NCI-H2227 (cell line): ENCODE measurements around the gene UHRF2.
A peak's percentile ranks its signal among the peaks of the same experiment; 100 is the strongest.
"Not testable (repeated sequence)": the region's sequence is repeated elsewhere in the genome, so short reads cannot be mapped to it uniquely, and the experiment has no call there.

ENCODE experiments used
- DNase-seq: peaks from one replicate; lab custom pipeline; 2025; ENCODE audit not compliant: unreplicated experiment; lab: John Stamatoyannopoulos, UW

Gene UHRF2, protein sequence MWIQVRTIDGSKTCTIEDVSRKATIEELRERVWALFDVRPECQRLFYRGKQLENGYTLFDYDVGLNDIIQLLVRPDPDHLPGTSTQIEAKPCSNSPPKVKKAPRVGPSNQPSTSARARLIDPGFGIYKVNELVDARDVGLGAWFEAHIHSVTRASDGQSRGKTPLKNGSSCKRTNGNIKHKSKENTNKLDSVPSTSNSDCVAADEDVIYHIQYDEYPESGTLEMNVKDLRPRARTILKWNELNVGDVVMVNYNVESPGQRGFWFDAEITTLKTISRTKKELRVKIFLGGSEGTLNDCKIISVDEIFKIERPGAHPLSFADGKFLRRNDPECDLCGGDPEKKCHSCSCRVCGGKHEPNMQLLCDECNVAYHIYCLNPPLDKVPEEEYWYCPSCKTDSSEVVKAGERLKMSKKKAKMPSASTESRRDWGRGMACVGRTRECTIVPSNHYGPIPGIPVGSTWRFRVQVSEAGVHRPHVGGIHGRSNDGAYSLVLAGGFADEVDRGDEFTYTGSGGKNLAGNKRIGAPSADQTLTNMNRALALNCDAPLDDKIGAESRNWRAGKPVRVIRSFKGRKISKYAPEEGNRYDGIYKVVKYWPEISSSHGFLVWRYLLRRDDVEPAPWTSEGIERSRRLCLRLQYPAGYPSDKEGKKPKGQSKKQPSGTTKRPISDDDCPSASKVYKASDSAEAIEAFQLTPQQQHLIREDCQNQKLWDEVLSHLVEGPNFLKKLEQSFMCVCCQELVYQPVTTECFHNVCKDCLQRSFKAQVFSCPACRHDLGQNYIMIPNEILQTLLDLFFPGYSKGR

DNA sequence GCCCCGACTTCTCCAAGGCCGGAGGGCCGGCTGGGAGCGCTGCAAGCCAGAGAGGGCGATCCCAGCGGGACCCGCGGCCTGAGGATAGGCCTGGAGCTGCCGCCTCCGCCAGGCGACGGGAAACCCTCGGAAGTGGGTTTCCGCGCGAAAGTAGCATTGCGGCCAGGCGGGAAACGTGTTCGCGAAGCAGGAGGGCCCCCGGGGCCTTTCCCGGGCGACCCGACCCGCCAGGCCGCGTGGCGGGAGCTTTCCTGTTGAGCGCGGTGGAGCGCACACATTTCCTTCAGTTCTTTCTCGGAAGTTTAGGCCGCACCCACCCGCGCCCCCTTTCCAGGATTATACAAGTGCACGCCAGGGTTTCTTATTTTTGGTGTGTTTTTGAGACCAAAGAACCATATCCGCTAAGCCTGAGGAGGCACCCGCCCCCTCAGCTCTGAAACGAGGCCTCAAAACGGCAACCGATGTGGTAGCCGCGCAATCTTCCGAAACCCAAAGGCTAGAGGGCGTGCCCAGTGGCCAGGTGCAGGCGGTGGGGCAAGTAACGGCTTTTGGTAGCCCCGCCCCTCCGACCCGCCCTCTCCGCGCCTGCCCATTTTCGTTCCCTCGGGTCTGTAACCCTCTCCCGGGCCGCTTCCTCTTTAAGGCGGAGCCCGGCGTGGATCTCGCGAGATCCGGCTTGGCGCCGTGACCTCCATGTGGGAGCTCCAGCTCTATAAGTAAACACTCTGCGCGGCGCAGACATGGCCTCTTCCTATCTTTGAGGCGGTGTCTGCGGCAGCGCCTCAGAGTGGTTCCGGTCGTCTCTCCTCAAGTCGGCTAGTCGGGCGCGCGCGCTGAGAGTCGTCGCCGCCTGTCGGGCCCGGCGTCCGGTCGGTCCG is at the start of gene UHRF2:
Gene UHRF2 (plus strand): TSS at position 713 of the 878 bp plus-strand sequence. CDS start 292 bp downstream, outside the sequence.
- peak; percentile 98 for DNase-seq

DNA sequence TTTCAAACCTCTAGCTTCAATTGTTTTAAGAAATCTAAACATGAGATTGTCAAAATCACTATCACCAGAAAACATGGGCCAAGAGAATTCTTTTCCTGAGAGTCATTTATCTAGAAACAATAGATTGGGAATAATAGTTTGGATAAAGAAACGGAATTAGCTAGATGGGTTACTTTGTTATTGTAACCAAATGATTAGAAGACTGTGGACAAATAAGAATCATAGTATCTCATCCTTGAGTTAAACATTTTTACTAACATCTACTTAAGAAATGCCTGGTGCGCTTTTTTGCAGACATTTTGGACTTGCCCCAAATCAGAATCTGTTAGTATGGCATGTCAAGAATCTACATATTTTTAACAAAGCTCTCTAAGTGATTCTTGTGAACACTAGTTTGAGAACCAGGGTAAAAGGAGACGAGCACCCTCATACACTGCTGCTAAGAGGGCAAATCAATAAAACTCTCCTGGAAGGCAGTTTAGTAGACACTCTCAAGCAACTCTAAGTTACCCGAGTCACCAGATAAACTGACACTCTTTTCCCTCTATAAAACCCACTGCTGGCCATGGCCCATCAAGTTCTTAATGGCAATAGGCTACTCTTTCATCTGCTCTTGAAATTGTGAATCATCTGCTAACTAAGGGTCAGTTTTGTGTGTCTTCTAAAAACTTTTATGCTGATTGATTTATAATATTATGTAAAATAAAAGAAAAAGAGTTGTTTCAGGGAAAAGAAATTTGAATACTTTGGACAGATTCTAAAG is 45.7 kb upstream of the UHRF2 start:
- no peak for DNase-seq

DNA sequence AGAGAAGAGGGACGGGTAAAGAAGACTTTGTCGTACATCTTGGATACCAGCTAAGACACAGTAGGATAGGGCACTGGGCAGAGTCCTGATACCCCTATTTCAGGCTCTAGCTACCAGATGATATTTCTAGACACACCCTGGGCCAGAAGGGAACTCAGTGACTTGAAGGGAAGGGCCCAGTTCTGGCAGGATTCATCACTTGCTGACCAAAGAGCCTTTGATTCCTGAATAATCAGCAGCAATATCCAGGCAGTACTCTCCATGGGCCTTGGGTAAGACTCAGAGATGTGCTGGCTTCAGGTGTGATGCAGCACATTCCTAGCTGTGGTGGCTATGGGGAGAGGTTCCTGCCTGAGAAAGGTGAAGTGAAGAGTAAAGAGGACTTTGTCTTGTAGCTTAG is 44.2 kb upstream of the UHRF2 start:
- DNase-seq, result no peak

DNA sequence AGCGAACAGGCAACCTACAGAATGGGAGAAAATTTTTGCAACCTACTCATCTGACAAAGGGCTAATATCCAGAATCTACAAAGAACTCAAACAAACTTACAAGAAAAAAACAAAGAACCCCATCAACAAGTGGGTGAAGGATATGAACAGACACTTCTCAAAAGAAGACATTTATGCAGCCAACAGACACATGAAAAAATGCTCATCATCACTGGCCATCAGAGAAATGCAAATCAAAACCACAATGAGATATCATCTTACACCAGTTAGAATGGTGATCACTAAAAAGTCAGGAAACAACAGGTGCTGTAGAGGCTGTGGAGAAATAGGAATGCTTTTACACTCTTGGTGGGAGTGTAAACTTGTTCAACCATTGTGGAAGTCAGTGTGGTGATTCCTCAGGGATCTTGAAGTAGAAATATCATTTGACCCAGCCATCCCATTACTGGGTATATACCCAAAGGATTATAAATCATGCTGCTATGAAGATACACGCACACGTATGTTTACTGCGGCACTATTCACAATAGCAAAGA is 31.5 kb upstream of the UHRF2 start:
- not testable (repeated sequence) for DNase-seq

DNA sequence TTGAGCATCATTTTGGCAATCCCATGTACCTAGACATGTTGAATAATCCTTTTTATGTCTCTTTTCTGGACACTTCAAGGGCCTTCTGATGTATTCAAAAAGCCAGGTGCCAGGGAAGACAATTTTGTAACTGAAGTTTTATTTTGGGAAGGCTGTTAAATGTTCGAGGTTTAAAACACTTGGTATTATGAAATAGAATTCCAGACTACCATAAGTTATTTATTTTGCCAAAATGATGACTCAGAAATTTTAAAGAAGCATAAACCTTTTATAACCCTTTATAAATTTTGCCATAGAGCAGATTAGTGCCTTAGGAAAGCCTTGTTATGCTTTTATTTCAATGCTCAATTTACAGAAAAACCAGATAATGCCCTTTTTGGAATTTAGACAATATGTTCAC is 30.3 kb upstream of the UHRF2 start:
- no peak for DNase-seq

DNA sequence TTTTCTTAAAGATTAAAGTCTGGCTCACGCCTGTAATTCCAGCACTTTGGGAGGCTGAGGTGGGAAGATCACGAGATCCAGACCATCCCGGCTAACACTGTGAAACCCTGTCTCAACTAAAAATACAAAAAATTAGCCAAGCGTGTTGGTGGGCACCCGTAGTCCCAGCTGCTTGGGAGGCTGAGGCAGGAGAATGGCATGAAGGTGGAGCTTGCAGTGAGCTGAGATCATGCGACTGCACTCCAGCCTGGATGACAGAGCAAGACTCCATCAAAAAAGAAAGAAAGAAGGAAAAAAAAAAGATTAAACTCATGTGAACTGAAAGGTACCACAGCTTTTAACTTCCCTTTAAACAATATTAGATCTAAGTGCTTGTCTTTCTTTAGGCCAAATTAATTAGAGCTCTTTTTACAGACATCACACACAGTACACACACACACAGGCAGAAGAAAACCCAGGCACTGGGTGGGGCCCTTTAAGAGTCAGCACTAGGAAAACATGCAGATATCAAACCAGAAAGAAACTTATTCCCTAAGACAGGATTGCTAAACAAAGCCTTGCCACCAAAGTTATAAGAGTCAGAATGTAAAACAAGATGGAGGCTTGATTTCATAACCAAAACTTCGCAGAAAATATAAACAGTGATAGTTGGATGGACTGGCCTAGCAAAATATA is 29.3 kb upstream of the UHRF2 start:
- DNase-seq, result no peak

DNA sequence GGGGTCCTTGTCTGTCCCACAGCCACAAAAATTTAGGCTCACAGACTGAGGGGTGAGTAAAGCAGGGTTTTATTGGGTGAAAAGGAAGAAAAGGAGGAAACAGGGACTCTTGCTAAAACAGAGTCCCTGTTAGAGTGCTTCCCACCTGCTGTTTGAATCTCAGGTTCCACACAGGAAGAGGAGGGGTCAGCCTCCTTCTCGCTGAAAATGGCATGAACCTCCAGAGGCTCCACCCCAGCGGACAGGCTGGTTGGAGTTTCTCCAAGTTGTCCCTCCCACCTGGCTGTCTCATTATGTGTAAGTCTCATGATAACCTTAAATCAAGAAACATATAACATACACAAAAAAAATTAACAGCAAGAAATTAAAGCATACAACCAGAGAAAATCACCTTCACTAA is 28.3 kb upstream of the UHRF2 start:
- DNase-seq, result no peak

DNA sequence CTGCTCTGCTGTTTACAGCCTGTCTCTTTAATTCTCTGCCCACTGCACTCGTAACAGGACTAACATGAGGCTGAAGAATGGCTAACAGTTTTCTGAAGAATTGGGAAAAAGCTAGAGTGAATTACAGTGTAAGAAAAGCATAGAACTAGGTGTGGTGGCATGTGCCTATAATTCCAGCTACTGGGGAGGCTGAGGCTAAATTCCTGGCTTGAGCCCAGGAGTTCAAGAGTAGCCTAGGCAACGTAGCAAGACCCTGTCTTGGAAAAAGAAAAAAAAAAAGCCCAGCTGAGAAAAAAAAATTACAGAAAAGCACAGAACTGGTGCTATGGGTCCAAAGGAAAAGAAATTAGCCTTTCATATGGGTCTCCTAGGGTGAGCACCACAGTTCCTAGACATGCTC is 13.9 kb upstream of the UHRF2 start:
- no peak for DNase-seq

DNA sequence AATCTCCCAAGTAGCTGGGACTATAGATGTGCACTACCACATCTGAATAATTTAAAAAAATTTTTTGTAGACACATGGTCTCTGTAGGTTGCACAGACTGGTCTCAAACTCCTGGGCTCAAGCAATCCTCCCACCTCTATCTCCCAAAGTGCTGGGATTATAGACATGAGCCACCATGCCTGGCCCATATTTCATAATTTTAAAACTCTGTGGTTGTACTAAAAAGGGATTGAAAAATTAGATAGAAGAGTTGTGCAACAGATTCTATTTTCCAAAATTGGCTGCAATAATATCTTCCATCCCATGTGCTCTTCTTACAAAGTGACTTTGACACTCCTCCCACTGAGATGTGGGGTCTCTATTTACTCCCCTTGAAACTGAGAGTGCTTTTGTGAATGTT is 7.6 kb upstream of the UHRF2 start:
- no peak for DNase-seq

DNA sequence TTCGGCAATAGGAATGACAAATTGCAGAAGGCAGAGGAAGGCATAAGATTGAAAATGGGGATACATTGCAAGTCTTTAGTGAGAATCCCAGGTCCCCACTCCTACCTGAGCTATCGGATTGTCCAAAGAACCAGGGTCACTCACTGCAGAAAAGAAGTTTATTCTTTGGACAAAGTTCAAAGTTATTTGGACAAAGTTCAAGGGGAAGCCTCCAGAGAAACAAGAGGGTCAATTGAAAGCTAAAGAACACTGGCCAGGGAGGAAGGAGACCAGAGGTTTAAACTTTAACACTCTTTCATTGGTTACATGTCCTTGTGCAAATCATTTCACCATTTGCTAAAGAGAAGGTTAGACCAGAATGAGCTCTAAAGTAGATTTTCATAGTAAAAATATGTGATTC is 5.2 kb upstream of the UHRF2 start:
- no peak for DNase-seq

DNA sequence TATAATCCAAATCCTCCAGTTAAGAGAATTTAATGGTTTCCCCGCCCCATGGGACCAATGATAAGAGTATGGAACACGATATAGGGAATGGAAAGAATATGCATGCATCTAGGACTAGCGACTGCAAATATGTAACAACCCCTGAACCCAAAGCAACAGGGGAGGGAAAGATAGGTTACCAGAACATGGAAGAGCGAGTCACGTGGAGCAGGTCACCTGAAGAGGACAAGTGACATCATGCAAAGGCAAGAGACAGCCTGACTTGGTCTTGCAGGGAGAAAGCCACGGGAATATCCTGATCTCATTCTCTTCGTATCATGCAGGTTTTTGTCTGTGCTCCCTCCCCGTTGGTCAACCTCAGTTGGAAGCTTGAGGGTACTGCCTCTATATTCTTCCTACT is 4.7 kb upstream of the UHRF2 start:
- DNase-seq, result no peak

DNA sequence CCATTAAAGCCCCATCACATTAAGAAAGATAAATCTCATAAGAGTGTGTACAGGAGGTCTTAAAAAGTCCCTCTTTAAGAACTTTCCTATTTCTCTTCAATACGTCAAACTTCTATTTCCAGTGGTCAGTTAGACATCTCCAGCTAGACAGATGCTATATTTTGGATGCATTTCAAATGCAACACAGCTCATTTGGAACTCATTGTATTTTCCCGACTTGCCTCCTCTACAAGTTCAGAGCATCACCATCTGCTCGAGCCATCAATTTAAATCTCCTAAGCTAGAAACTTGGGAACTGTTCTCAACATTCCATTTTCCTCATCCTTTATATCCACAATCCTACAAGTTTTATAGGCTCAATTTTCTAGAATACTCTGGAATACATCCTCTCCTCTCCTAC is 3.2 kb upstream of the UHRF2 start:
- DNase-seq, result no peak

DNA sequence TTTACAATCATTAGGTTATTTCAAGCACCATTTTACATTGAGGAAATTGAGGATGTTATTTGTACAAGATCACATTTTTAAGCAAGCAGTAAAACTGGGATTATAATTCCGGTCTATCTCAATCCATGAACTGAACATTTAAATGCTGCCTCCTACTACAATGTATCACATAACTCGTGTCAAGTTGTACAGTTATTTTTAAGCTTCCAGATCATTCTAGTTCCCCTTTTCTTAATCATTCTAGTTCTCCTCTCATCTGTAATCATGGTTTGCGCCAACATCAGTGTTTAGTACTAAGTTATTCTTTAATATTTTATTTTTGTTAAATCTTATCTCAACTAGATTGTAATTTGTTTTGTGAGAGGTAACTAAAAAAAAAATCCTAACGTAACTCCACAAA is 2.4 kb upstream of the UHRF2 start:
- DNase-seq, result no peak

DNA sequence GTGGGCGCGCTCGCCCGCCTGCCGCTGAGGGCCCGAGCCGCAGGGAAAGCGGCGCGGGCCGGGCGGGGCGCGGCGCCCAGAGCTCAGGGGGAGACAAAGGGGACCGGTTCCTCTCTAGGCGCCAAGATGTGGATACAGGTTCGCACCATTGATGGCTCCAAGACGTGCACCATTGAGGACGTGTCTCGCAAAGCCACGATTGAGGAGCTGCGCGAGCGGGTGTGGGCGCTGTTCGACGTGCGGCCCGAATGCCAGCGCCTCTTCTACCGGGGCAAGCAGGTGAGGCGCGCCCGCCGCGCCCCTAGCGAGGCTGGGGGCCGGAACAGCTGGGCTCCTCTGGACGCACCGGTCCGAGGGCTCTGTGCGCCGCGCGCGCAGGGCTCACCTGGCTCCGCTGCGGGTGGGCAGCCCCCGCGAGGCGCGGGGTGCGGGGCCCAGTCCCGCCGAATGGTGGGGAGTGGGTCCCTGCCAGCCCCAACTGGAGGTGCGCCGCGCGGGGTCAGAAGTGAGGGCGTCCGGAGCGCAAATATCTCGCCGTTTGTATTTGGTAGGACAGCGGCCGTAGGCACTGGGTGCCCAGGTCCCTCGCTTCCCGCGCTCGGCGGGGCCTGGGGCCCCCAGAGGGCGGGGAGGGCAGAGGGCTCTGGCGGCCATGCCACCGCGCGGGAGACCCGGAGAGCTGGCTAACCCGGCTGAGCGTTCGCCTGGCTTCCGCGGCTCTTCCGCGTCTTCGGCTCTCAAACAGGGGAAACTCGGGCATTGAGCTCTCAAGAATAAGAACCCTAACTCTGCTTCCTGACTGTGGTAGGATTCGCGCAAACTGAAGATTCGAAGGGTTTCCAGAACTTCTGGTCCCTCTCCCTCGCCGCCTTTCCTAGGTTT is 607 bp downstream of the UHRF2 start:
- DNase-seq, result peak; percentile 34

DNA sequence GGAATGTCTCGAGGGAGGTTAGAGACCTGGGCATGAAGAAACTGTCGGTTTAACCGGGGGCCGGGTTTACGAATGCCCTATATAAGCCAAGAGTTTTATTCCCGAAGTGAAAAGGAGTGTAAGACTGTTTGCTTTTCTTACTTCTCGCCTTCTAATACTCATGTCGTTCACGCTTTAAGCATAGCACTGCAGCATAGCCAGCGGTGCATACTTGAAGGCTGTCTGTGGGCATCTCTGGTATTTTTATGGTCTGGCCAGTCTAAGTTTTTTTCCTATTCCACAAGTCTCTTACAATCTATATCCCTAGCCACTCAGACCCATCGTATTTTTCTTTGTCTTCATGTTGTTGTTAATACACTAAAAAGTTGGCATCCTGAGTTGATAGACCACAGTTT is 1.2 kb downstream of the UHRF2 start:
- DNase-seq, result peak; percentile 28

DNA sequence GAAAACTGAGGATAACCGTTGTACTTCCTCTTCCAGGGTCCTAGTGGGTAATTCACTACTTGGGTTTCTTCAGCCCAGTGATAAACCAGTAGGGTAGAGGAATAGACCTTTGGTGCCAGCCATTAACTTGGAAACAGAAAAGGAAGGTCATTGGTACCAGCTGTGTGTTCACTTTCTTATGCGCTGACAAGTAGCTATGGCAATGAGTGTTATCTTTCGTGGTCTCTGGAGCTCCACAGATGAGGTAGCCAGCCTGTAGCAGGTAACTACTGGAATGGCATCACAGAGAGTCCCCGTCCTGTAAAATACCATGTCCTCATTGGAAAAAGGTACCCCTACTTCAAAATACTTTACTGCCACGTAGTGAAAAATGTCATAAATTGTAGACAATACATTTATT is 2.3 kb downstream of the UHRF2 start:
- no peak for DNase-seq

DNA sequence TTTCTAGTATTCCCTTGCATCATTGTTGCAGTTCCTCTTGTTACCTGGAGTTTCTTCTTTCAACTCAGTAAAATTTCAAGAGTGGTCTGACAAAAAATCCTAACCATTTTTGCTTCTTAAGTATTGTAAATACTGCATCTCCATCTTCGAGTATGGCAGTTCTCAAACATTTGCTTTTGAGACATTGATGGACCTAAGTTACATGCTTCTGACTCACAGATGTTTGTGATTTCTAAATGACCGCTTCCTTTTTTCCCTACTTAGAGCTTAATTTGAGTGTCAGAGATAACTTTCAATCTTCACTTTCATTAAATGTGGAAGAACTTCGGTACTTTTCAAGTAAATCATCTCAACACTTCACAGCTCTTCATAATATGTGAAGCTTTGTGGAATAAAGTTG is 4.2 kb downstream of the UHRF2 start:
- no peak for DNase-seq

DNA sequence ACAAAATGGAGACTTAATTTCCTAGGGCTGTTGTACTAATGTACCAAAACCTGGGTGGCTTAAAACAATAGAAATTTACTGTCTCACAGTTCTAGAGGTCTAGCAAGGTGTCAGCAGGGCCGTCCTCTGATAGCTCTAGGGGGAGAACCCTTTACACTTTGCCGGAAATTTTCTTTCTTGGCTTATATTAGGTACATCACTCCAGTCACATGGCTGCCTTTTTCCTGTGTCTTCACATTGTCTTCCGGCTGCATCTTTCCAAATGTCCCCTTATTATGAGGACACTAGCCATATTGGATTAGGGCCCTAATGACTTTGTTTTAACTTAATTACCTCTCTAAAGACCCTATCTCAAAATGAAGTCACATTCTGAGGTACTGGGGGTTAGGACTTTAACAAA is 5.8 kb downstream of the UHRF2 start:
- no peak for DNase-seq

DNA sequence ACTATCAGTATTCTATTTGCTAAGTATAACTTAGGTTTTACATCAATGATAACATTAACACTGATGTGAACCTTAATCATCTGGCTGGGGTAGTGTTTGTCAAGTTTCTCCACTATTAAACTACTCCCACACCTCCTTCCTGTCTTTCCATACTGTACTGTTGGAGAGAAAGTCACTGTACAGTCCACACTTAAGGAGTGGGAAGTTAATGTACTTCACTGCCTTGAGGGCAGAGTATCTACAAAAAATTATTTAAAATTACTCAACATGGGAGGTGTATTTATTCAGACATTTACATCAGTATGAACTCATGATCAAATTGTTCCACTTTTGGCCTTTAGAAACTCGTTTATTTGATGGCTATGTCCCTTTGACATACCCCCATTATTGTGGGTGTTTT is 11.9 kb downstream of the UHRF2 start:
- no peak for DNase-seq
